Smooth muscle cell (in vitro differentiated cells): ENCODE measurements around the gene CDC42BPB. TPM values are rescaled to one million over a fixed set of nuclear protein-coding genes. Genes with fewer than 3 reads are reported as not detected.

Source experiments
- DNase-seq: peaks from one replicate; lab custom pipeline; 2025; ENCODE audit not compliant: unreplicated experiment; lab: John Stamatoyannopoulos, UW
- H2AFZ ChIP-seq: fragments of 200-600 bp; sonication (generic); 2 replicates; pipeline ENCODE4 v1.6.0; 2016; ENCODE audit warnings: antibody characterized with exemption, low read depth, mild to moderate bottlenecking
- H3F3A ChIP-seq: fragments of 200-600 bp; sonication (generic); 2 replicates; pipeline ENCODE4 v1.6.0; 2017; ENCODE audit warnings: antibody characterized with exemption, low read depth
- H3K27ac ChIP-seq: fragments of 200-600 bp; sonication (generic); 2 replicates; pipeline ENCODE4 v1.5.1; 2016; ENCODE audit warnings: low read depth, mild to moderate bottlenecking
- H3K27me3 ChIP-seq: fragments of 200-600 bp; sonication (generic); 2 replicates; pipeline ENCODE4 v1.6.1; 2016; ENCODE audit warnings: low read depth, mild to moderate bottlenecking
- H3K36me3 ChIP-seq: fragments of 200-600 bp; sonication (generic); 2 replicates; pipeline ENCODE4 v1.5.1; 2016; ENCODE audit warnings: low read depth
- H3K4me1 ChIP-seq: fragments of 200-600 bp; sonication (generic); 2 replicates; pipeline ENCODE4 v1.5.1; 2016; ENCODE audit warnings: low read depth
- H3K4me2 ChIP-seq: fragments of 200-600 bp; sonication (generic); 2 replicates; pipeline ENCODE4 v1.6.0; 2016; ENCODE audit warnings: mild to moderate bottlenecking
- H3K4me3 ChIP-seq: fragments of 200-600 bp; sonication (generic); 2 replicates; pipeline ENCODE4 v1.5.1; 2016; ENCODE audit warnings: mild to moderate bottlenecking
- H3K79me2 ChIP-seq: fragments of 200-600 bp; sonication (generic); 2 replicates; pipeline ENCODE4 v1.6.0; 2016; ENCODE audit warnings: low read depth, mild to moderate bottlenecking
- H3K9ac ChIP-seq: fragments of 200-600 bp; sonication (generic); 2 replicates; pipeline ENCODE4 v1.6.0; 2016; ENCODE audit warnings: low read depth
- H3K9me3 ChIP-seq: fragments of 200-600 bp; sonication (generic); replicated peaks from 2 replicates; pipeline ENCODE4 v1.5.1; 2016; ENCODE audit warnings: low read depth
- H4K20me1 ChIP-seq: fragments of 200-600 bp; sonication (generic); 2 replicates; pipeline ENCODE4 v1.6.0; 2016; ENCODE audit warnings: low read depth
- CTCF ChIP-seq: fragments of 200-600 bp; sonication (generic); IDR thresholded peaks from 2 replicates; pipeline ENCODE4 v1.5.1; 2017; ENCODE audit warnings: borderline replicate concordance, mild to moderate bottlenecking, antibody characterized with exemption; ENCODE audit not compliant: insufficient read depth, poor library complexity, severe bottlenecking
- WGBS: methylation state at CpG from one replicate; pipeline ENCODE4 v1.1.7; 2016; ENCODE audit warnings: low lambda C conversion rate; 5-methylcytosine and 5-hydroxymethylcytosine counted together
- polyA plus RNA-seq: library from polyadenylated mRNA; unstranded; fragments of >200 nt; fragmentation: Nextera tagmentation; extraction: Ambion mirVana; gene quantifications from 2 replicates; pipeline ENCODE4 v1.2.1, GENCODE V29; 2016
- total RNA-seq: library from RNA; depleted of rRNA; stranded (reverse); fragments of >200 nt; gene quantifications from 2 replicates; pipeline ENCODE4 v1.2.3, GENCODE V29; 2014

CDC42BPB gene
- total and polyA plus RNA-seq, 2 experiments from 2014 or later: 11.3 to 71.2 TPM

GRCh38 chr14:103008768-103009357 is 48.5 kb downstream of the CDC42BPB start:
- no peaks in the 10 kb centered on the region for H3F3A ChIP-seq
- peaks cover 69% of the 10 kb centered on the region for H3K79me2 ChIP-seq
- H3K27me3 ChIP-seq: no peaks in the 10 kb centered on the region
- H4K20me1 ChIP-seq: peaks cover 91% of the 10 kb centered on the region
- H3K9me3 ChIP-seq: no peaks in the 10 kb centered on the region
- H3K36me3 ChIP-seq: no peaks in the 10 kb centered on the region
- no peak overlapping the region for H3K4me3 ChIP-seq
- no peak overlapping the region for H3K4me2 ChIP-seq
- WGBS: 91% methylated on average over 15 of the region's 15 CpGs
- no peak overlapping the region for H3K27ac ChIP-seq
- DNase-seq: no peak
- H3K9ac ChIP-seq: no peak overlapping the region
- no peaks in the 10 kb centered on the region for H3K4me1 ChIP-seq
- TF ChIP-seq CTCF: no peak
- H2AFZ ChIP-seq: no peak overlapping the region

GRCh38 chr14:103008126-103008525 is 49.2 kb downstream of the CDC42BPB start:
- no peaks in the 10 kb centered on the region for H3K36me3 ChIP-seq
- H3K79me2 ChIP-seq: peaks cover 62% of the 10 kb centered on the region
- no peaks in the 10 kb centered on the region for H3F3A ChIP-seq
- no peaks in the 10 kb centered on the region for H3K27me3 ChIP-seq
- no peaks in the 10 kb centered on the region for H3K4me1 ChIP-seq
- WGBS: 94% methylated on average over 10 of the region's 10 CpGs
- no peak overlapping the region for H3K4me3 ChIP-seq
- no peaks in the 10 kb centered on the region for H3K9me3 ChIP-seq
- H3K9ac ChIP-seq: no peak overlapping the region
- peaks cover 90% of the 10 kb centered on the region for H4K20me1 ChIP-seq
- no peak for DNase-seq
- H3K27ac ChIP-seq: no peak overlapping the region
- H3K4me2 ChIP-seq: no peak overlapping the region
- no peak overlapping the region for H2AFZ ChIP-seq
- no peak for TF ChIP-seq CTCF

- Histone ChIP-seq H4K20me1 (peaks cover 90% of the 10 kb centered on the region), H2AFZ (no peak overlapping the region), H3K36me3 (no peaks in the 10 kb centered on the region), H3K27me3 (no peaks in the 10 kb centered on the region), H3K9ac (no peak overlapping the region), H3K4me2 (no peak overlapping the region), H3K9me3 (no peaks in the 10 kb centered on the region), H3K79me2 (peaks cover 62% of the 10 kb centered on the region), H3K4me3 (no peak overlapping the region), H3K4me1 (no peaks in the 10 kb centered on the region), H3F3A (no peaks in the 10 kb centered on the region), H3K27ac (no peak overlapping the region)
- no peak for DNase-seq
- TF ChIP-seq CTCF: no peak
- 96% methylated on average over 14 of the region's 14 CpGs for WGBS
Observed at GRCh38 chr14:103007555-103007954, 49.8 kb downstream of the CDC42BPB start.

- Histone ChIP-seq H4K20me1 (peaks cover 90% of the 10 kb centered on the region), H3K27me3 (no peaks in the 10 kb centered on the region), H2AFZ (no peak overlapping the region), H3K27ac (no peak overlapping the region), H3K4me1 (no peaks in the 10 kb centered on the region), H3K79me2 (peaks cover 61% of the 10 kb centered on the region), H3K4me2 (no peak overlapping the region), H3F3A (no peaks in the 10 kb centered on the region), H3K9ac (no peak overlapping the region), H3K9me3 (no peaks in the 10 kb centered on the region), H3K4me3 (no peak overlapping the region), H3K36me3 (no peaks in the 10 kb centered on the region)
- no peak for TF ChIP-seq CTCF
- 95% methylated on average over 14 of the region's 14 CpGs for WGBS
- no peak for DNase-seq
Observed at GRCh38 chr14:103006991-103007520, 50.3 kb downstream of the CDC42BPB start.
